GM18505 (cell line): ENCODE measurements around the gene UMODL1.

Source experiments
- ATAC-seq: cut with Tn5 transposase; IDR thresholded peaks from one replicate; pipeline ENCODE4 v1.9.1; 2021; ENCODE audit not compliant: unreplicated experiment
- POLR2A ChIP-seq: IDR thresholded peaks from 4 replicates; pipeline ENCODE4 v1.6.1; 2011; ENCODE audit warnings: borderline replicate concordance; ENCODE audit not compliant: insufficient read depth, insufficient read length; ENCODE audit errors: extremely low read depth

The UMODL1 gene

DNA sequence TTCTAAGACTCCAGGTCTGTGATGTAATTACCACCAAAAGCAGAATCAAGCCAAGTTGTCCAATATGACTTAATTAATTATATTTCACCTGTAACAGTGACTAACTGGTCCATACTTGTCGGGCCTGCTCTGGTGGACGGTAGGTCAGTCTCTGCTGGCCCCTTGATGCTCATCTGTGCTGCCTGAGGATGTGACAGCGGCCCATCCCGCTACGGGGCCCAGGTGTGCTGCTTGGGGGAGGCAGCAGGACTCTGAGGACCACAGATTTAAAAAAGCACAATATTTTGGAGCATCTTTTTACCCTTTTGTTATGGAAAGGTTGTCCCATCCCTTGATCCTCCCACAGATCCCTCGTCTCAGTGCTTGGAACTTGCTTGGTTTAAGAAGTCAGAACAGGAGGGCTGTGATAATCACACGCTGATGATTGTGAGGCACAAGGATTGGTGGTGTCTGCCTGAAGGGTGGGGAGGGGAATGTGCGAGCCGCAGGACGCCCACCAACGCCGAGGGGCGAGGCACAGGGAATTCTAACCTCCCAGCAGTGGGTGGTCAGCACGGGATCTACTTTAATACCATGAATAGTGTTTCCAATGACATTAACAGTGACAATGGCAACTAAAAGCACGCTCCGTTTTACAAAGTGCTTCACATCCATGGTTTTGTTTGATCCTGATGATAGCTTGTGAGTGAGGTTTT, 27.8 kb upstream of the UMODL1 start:
- TF ChIP-seq POLR2A: no peak
- no peak for ATAC-seq

DNA sequence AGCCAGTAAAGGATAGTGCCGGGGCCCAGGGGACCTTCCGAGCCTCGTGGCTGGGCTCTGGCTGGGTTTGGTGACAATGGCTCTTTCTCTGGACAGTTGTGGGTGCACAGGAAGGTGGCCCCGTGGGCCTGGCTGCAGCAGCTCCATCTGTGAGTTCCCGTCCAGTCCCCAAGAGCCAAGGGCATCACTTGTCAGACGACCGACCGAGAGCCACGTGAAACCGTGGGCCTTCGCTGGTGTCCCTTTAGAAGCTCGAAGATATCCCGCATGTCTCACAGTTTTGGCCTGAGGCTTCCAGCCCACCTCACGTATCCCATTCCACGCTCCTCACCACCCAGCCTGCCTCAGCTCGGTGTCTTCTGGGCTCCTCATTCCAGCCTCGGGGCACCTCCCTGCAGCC, 27.2 kb upstream of the UMODL1 start:
- TF ChIP-seq POLR2A: no peak
- ATAC-seq: no peak

DNA sequence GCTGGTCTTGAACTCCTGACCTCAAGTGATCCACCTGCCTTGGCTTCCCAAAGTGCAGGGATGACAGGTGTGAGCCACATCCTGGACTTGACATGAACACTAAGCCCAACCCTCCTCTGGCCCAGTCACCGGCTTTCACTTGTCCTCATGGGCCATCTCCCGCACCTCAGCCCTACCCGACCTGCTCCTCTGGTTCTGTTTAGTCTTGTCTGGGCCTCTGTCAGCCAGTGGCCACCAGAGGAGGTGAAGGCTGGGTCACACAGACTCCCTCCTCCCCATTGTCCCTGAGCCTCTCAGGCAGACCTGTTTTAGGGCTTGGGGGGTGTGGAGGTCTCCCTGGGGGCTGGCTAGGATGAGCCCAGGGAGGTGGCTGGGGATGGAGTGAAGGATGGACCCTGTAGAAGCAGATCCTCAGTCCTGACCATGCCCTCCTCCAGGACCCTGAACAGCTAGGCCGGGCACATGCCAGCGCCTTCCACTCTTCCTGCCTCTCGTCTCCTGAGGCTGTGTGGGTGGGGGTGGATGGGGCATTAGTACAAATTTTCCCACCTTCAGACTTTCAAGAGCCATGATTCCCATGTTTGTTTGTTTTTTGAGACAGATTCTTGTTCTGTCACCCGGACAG, 26.1 kb upstream of the UMODL1 start:
- no peak for TF ChIP-seq POLR2A
- ATAC-seq: no peak

DNA sequence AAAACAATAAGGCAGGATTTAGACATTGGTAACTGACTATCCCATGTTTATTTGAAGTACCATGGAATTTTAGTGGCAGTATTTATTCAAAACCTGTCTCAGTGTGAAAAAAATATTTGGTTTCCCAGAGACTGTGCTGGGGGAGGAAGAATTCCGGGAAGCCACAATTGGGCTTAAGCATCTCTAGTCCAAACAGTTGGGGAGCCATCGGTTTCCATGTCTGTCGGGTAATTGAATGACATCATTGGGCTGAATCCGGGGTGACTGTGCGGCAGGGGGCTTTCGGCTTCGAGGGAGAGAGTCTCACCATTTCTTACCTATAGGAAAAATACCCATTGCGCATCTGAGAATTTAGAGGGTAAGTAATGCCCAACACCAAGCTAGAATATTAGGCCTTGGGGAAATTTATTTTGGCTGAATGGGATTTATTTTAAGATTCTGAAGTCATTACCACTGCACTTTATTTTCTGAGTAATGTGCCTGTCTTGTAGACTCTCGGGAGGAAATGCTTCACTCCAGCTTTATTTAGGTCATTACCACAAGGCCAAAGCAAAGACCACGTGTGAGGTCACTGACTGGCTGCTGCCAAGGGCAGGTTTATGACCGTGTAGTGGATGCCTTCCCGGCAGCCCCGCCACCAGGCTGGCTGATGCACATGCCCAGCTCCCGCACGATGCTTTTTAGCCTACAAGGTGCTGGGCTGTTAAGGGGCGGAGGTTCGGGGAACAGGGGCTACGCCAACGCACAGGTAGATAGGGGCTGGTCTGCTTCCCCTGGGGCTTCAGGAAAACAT, 23.1 kb upstream of the UMODL1 start:
- no peak for ATAC-seq
- TF ChIP-seq POLR2A: no peak

DNA sequence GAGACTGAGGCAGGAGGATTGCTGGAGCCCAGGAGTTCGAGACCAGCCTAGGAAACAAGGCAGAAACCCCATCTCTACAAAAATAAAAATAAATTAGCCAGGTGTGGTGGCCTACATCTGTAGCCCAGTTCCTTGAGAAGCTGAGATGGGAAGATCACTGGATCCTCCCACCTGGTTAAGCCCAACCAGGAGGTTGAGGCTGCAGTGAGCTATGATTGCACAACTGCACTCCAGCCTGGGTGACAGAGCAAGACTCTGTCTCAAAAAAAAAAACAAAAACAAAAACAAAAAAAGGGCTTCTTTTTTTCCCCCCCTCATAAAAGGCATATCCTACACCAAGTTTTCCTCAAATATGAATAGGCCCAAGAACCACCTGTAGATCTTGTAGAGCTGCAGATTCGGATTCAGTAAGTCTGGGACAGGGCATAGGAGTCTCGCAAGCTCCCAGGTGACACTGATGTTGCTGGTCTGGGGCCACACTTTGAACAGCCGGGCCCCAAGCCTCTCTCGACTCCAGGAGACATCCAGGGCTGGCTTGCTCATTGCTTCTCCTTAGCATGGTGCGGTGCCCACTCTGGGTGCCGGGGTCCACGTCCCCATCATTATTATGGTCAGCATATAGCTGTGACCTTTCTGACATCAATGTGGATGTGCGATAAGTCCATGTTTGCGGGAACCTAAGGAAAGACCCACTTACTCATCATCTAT, 22.1 kb upstream of the UMODL1 start:
- no peak for TF ChIP-seq POLR2A
- no peak for ATAC-seq

DNA sequence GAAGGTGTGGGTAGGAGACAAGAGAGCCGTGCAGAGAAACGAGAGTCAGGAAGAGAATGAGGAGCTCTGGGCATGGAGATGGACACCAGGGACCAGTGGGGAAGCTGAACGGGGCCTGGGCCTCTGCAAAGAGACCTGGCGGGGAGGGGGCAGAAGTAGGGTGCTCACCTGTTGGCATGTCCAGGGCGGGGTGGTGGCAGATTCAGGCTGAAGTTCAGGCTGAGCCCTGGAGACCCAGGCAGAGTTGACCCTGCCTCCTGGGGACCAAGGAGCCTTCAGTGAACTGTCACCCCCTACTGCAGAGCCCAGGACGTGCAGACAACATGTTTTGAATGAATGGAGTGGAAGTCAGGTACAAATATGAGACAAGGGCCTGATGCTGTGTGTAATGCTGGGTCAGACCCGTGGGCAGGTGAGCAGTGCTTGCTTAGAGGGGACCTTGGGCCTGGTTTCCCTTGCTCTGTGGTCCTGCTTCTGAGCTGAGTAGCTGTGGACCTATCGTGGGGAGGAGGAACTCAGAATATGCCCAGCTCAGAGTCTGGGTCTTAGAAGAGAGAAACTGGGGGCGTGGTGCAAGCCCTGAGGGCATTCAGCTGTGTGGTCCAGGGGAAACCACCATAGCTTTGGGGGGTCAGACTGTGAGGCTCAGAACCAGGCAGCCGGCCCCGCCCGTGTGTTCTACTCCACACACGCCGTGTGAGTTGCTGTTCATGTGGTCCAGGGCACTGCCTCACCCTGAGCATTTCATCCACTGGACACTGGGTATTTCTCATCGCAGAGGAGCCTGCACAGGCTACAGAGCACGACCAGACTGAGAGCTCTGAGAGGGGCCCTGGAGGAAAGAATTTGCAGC, 21.3 kb upstream of the UMODL1 start:
- ATAC-seq: no peak
- TF ChIP-seq POLR2A: no peak

DNA sequence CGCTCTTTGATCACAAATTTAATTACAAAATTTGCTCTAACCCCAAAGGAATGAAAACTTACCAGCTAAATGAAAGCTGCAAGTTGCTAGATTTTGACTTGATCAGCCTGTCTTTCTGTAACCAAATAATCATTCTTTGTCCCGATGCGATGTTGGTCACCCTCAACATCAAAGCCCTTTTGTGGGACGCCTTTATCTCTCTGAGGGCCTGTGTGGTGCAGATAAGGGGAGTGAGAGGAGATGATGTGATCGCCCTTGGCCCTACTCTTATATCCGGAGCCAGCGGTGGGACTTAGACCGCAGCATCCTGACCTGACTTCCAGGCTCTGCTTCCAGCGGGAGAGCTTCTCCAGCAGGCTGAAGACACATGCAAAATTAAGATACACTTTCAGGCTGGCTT, 19.3 kb upstream of the UMODL1 start:
- ATAC-seq: no peak
- TF ChIP-seq POLR2A: no peak

DNA sequence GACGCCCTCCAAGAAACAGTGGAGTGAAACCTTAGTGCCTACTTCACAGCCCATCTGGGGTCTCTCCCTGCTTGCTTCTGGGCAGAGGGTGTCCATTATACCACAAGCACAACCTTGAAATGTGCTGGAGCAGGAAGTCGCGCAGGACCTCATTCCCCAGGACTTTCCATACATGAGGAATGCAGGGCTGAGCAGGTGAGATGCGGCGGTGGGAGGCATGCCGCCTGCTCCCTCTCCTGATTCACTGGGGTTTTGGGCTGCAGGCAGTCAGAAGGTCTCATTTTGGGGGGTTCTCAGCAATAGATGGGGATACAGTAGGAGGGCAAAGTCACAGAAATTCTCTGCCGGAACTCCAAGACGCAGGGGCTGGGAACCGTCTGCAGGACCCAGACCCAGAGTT, 15.7 kb upstream of the UMODL1 start:
- TF ChIP-seq POLR2A: no peak
- ATAC-seq: no peak

DNA sequence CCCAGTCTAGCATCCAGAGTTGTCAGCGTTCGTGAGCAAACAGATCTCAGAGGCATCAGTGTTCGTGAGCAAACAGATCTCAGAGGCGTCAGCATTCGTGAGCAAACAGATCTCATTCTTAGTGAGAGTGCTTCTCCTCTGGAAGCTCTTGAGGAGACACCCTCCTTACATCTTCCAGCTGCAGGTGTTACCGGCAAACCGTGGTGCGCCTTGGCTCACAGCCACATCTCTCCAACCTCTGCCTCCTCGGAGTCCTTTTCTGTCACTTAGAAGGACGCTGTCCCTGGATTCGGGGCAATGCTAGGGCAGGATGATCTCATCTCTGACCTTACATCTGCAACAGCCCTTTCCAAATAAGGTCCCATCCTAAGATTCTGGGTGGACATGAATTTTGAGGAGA, 14.6 kb upstream of the UMODL1 start:
- no peak for ATAC-seq

DNA sequence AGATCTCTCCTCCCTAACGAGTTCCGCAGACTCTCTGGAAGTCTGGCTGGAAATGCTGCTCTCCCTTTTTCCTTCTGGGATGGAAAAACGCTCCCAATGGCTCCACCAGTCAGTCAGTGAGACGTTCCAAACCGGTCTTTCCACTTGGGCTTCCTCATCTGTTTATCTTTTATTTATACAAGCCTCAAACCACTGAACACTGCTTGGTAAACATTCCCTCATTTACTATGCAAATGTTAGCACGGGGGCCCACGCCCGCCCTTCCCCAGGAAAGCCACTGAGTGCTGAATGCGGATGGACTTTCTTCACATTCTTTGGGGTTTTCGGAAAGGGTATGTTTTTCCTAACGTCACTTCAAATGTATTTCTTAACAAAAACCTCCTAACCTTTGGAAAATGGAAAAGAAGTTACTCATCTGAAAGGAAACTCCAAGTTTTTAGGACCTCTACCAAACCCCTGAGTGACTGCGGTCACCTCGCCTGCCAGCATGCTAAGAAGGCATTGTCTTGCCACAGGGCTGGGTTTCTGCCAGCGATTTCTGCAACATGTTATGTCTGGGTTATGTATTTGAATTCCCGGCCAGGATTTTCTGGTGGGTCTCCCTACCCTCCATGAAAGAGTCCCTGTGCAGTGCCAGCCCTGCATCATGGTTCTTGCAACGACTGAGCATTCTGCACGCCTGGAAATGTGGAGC, 14.0 kb upstream of the UMODL1 start:
- no peak for TF ChIP-seq POLR2A
- ATAC-seq: no peak

More for the DNA sequence above, 14.6 kb upstream of the UMODL1 start:
- TF ChIP-seq POLR2A: no peak

DNA sequence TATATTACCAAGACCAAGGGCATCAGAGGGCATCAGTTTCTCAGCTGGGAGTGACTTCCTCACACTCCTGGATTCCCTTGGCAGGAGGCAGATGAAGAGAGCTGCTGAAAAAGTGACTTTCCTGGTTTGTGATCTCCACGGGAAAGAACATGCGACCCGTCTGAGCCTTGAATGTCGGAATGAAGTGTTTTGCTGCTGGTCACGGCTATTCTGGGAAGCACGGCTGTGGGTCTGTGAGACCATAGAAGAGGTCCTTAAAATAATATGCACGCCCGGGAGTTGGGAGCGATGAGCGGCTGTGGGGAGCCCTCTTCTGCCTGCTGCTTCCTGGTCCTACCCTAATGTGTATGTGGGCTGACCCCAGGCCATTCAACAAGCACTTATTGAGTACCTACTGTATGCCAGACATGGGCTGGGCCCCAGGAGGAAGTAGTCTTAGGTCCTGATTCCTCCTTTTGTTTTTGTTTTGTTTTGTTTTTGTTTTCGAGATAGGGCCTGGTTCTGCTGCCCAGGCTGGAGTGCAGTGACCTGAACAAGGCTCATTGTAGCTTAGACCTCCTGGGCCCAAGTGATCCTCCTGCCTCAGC, 13.2 kb upstream of the UMODL1 start:
- ATAC-seq: no peak
- no peak for TF ChIP-seq POLR2A
